NB4 (cell line): ENCODE results near the gene LRRC56.

Experiments used
- CTCF ChIP-seq: IDR thresholded peaks from one replicate; pipeline ENCODE4 v1.5.1; 2012; ENCODE audit warnings: low read depth, low read length
- MYC ChIP-seq: IDR thresholded peaks from 2 replicates; pipeline ENCODE4 v1.6.1; 2011; ENCODE audit warnings: low read depth, low read length

GRCh38 chr11:515131-515530 lies 22.2 kb upstream of the LRRC56 start:
- no peak for TF ChIP-seq MYC
- no peak for TF ChIP-seq CTCF
